GM18505 (cell line): Measurements from ENCODE around the gene FAM3A.
"Not testable (repeated sequence)": the region's sequence is repeated elsewhere in the genome, so short reads cannot be mapped to it uniquely, and the experiment has no call there.

ENCODE experiments used
- ATAC-seq: cut with Tn5 transposase; IDR thresholded peaks from one replicate; pipeline ENCODE4 v1.9.1; 2021; ENCODE audit not compliant: unreplicated experiment
- POLR2A ChIP-seq: IDR thresholded peaks from 4 replicates; pipeline ENCODE4 v1.6.1; 2011; ENCODE audit warnings: borderline replicate concordance; ENCODE audit not compliant: insufficient read depth, insufficient read length; ENCODE audit errors: extremely low read depth

The FAM3A gene

GRCh38 chrX:154515966-154516655 is at the start of gene FAM3A:
FAM3A (minus strand) TSS chrX:154516232; CDS start chrX:154515772, 460 bp downstream.
- peak; percentile 71 for TF ChIP-seq POLR2A
- peak; percentile 89 for ATAC-seq

GRCh38 chrX:154562295-154562694 is 46.3 kb upstream of the FAM3A start:
- ATAC-seq: not testable (repeated sequence)

- ATAC-seq: not testable (repeated sequence)
Observed at GRCh38 chrX:154560326-154560725, 44.3 kb upstream of the FAM3A start.

GRCh38 chrX:154558896-154559295 is 42.9 kb upstream of the FAM3A start:
- not testable (repeated sequence) for ATAC-seq

GRCh38 chrX:154558060-154558690 is 42.1 kb upstream of the FAM3A start:
- not testable (repeated sequence) for ATAC-seq

GRCh38 chrX:154552112-154552806 is 36.2 kb upstream of the FAM3A start:
- not testable (repeated sequence) for ATAC-seq

- no peak for ATAC-seq
Observed at GRCh38 chrX:154549766-154550165, 33.7 kb upstream of the FAM3A start.

GRCh38 chrX:154548028-154548316 is 31.9 kb upstream of the FAM3A start:
- ATAC-seq: no peak
- TF ChIP-seq POLR2A: no peak

More at GRCh38 chrX:154549766-154550165, 33.7 kb upstream of the FAM3A start:
- TF ChIP-seq POLR2A: no peak

- peak; percentile 79 for ATAC-seq
- TF ChIP-seq POLR2A: peak; percentile 72
Observed at GRCh38 chrX:154547245-154548027, 31.4 kb upstream of the FAM3A start, which contains the start of gene IKBKG. IKBKG (plus strand) TSS chrX:154547620; CDS start chrX:154552003, 4,383 bp downstream.

- peak; percentile 74 for TF ChIP-seq POLR2A
Observed at GRCh38 chrX:154546354-154547244, 30.6 kb upstream of the FAM3A start, which contains the start of gene G6PD. G6PD (minus strand) TSS chrX:154546846; CDS start chrX:154546155, 691 bp downstream.

GRCh38 chrX:154545673-154546274 is 29.7 kb upstream of the FAM3A start:
- no peak for ATAC-seq
- no peak for TF ChIP-seq POLR2A

More at GRCh38 chrX:154546354-154547244, 30.6 kb upstream of the FAM3A start, which contains the start of gene G6PD:
- ATAC-seq: peak; percentile 52

GRCh38 chrX:154542723-154543424 is 26.8 kb upstream of the FAM3A start:
- no peak for ATAC-seq
- no peak for TF ChIP-seq POLR2A
